Stimulated activated CD8-positive, alpha-beta memory T cell treated with anti-CD3 and anti-CD28 coated beads, Interleukin-7, amount 100 ng/mL, for 4 hours (primary cell): ENCODE data around the gene COX10.

ENCODE experiments used
- DNase-seq, 2 donors: peaks; one replicate each; pipeline ENCODE4 v3.0.0-alpha.2; 2020; ENCODE audit warnings: low read depth in 2 of 2

Gene COX10

DNA sequence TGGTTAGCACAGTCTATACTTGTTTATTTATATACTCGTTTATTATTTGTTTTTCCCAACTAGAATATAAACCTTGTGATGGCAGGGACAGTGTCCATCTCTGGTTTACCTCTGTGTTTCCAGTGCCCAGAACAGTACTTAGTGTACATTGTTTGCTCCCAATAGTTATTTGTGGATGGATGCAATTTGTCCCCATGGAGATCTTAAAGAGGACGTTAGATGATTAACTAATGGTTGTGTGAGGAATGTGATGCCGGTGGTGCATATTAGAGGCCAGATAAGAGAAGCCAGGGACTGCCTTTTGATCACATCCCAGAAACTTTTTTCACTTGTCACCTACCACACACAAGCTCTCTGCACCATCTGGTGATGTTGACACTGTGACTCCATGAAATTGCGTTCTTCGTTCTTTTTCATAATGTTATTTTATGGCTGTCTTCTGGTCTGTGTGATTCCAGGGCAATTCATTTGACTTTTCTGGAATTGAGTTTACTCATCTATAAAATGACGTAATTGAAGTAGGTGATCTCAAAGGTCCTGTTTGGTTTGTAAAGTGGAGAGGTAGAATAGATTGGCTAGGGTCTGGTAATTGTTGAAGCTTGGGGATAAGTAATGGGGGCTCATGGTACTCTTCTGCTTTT, 1.2 kb downstream of the COX10 start:
- DNase-seq: no peak

DNA sequence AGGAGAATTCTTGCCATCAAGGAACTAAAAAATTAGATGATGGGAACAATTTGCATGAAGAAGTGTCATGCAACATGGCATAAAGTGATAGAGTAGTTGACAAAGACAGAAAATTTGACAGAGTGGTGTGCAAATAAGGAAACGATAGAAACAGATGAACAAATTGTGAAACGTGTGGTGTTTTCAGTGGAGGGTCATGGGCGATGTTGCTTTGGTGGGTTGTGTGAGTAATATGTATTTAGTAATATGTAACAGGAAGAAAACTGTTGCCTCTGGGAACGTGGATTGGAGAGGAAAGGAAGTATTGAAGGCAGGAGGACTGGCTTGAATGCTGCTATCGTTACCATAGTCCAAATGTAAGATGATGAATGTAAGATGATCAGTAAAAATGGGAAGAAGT, 3.6 kb downstream of the COX10 start:
- no peak for DNase-seq

DNA sequence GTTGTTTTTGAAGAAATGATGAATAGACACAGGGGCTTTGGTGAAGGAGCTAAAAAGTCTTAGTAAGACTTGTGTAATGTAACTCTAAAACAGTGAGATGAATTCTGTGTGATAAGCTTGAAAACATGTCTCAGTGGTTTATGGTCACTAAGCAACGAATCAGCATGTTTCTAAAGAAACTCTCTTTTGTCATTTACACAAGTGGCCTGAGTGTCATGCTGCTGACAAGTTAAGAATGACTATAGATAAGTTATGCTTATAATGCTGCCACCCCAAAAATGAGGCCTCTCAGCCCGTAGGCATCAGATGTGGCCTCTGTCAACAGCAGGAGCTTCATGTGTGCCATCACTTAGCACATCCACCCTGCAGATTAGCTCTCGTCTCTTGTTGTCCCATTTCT, 8.7 kb downstream of the COX10 start:
- DNase-seq: no peak

DNA sequence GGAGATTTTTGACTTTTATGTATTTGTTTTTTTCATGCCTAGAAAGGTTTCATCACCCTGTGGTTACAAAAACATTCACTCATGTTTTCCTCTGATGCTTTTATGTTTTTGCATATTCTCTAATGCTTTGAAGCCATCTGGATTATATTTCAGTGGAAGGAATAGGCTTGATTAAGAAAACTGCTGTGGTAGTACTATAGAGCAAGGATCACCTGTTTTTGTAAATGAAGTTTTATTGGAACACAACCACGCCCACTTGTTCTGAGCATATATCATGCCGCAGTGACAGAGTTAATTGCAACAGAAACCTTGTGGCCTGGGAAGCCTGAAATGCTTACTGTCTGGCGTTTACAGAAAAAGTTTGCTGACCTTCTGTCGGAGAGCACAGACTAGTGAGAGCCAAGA, 11.5 kb downstream of the COX10 start:
- no peak for DNase-seq

DNA sequence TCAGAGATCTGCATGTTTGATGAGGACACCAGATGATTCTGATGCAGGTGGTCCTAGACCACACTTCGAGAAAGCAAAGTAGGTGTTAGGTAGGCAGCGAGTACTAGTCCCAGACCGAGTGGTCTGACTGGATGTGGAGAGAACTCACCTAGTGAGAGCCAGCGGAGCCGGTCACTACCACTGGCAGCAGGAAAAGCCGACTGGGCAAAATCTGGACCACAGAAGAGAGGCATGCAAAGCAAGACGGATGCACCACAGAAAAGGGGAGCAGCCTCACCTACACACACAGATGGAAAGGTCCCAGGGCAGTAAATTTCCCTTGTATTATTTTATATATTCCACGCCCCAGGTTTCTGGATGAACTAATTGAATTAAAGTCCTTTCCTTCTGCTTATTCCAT, 13.5 kb downstream of the COX10 start:
- DNase-seq: no peak

DNA sequence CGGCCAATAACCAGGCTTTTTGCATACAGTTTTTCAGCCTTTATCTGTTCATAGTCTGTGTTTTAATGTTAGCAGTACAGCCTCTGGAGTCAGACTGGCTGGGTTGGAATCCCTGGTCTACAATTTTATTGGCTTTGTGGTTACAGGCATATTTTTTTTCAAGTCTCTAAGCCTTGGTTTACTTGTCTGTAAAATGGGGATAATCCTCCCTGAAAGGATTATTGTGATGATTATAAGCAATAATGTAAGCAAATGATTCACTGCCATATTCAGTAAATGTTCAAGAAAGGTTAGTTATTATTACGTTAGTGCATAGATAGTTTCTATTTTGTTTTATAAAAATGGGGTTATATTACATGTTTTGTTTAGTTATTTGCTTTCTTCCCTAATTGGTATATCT, 15.7 kb downstream of the COX10 start:
- no peak for DNase-seq

DNA sequence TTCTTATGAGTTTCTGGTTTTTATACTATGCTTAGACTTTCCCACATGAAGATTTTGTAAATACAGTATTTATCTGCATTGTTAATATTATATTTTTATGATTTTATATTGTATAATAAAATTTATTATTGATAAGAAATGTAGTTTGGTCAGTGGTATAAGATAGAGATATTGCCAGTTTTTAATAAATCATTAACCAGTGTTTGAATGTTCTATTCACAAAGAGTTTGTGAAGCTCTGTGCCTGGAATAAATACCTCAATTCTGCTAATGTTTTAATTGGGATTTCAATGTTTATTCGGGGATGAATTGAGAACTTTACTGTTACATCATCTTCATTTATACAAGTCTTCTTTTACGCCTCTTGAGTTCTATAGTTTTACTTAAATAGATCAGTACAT, 16.9 kb downstream of the COX10 start:
- DNase-seq: no peak

DNA sequence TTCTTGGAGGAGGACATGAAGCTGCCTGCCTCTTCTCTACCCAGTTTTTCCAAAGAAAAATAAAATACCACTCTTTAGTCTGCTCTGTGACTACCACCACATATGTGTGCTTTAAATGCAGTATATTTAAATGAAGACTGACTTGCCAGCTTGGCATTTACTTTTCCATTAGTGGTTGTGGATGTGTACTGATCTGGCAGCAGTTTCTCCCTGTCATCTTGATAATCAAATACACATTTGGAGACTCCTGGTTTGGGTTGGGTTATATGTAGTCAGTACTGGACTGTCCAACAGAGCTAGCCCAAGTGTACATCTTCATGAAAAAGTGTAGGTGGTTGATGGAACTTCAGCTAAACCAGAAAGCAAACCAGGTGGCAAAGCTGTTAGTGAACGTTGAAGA, 19.9 kb downstream of the COX10 start:
- no peak for DNase-seq

DNA sequence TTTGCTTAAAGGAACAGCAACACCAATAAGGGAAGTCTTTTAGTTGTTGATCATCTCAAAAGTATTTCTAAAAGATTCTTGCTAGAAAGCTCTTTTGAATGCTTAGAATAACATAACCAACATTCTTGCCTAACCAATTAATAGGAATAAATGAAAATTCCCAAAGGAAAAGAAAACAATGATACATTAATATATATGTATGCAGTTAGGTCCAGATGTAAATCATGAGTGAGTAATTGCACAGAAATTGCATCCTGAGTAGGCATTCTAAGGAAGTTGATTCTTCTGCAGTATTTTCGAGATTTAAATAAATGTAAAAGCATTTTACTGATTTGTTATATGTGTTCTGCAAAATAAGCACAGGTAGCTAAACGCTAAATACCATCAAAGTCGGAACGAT, 22.1 kb downstream of the COX10 start:
- DNase-seq: no peak

DNA sequence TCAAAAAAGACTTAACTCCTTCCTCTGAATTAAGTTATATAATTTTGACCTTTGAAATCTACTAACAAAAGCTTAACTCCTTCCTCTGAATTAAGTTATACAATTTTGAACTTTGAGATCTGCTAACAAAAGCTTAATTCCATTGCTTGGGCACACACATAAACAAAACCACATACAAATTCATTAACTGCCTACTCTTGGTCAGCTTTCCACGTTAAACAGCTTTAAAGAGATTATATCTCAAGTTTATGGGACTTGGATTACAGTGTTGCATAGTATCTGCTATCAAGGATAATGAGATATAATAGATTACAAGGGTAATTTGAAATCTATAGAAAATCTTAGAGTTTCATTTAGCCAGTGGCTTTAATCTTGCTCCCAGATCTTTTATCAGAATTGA, 23.5 kb downstream of the COX10 start:
- DNase-seq: no peak

DNA sequence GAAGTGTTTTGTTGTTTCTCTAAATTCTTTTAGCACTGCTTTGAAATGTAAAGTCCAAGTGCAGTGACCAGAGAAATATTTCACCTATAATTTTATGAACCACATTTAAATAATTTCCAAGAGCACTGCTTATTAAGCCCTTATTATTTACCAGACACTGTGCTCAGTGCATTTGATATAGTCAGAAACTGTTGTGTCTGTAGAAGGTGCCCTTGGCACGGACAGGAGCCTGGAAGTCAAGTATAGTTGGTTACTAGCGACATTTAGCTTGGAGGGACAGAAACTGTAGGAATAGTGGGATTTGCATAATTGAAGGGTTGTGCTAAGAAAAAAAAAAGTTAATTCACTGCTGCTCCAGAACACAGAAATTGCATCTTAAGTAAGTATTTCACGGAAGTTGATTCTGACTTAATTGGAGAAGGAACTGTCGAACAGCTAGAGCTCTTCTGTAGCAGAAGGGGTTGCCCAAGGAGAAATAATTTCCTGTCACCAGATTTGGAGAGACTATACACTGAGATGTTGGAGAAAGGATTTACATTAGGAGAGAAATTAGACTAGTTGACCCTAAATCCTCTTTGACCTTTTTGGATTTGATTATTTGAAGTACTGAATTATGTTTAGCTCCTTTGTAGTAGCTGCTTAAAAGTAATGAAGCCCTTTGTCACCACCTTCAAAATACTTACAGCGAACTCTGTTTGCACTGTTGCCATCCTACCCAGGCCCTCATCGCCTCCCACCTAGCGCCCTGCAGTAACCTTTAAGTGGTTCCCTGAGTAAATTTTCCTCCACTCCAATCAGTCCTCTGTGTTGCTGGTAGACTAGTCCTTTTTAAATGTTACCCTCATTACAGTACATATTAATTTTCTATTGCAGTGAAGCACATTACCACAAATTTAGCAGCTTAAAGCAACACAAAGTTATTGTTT, 25.6 kb downstream of the COX10 start:
- DNase-seq: no peak

DNA sequence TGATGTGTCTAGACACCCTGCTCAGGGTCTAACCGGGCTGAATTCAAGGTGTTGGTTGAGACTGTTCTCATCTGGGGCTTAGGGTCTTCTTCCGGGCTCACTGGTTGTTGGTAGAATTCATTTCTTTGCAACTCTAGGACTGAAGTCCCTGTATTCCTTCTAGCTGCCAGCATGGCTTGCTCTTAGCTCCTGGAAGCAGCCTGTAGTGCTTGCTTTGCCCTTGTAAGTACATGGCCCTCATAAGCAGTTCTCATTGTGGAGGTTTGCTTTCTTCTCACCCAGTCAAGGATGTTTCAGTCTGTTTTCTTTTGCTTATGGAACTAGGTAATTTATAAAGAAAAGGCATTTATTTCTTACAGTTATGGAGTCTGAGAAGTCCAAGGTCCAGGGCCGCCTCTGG, 26.3 kb downstream of the COX10 start:
- DNase-seq: no peak

DNA sequence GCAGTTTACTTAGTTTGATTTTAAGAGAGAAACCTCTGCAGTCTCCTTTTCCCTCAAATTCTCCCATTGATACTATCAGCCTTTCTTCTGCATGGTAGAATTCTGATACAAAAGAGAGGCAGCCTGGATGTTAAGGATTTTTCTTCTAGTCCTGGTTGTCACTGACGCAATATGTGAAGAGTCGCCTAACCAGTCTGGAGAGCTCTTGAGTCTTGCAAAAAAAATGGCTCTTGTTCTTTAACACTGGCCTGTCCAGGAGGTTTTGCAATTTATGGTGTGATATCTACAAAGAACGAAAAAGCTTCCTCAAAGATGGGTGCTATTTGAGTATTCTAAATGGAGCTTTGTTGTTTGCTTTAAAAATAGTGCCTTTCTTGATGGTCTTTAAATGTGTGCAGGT, 28.9 kb downstream of the COX10 start:
- no peak for DNase-seq

DNA sequence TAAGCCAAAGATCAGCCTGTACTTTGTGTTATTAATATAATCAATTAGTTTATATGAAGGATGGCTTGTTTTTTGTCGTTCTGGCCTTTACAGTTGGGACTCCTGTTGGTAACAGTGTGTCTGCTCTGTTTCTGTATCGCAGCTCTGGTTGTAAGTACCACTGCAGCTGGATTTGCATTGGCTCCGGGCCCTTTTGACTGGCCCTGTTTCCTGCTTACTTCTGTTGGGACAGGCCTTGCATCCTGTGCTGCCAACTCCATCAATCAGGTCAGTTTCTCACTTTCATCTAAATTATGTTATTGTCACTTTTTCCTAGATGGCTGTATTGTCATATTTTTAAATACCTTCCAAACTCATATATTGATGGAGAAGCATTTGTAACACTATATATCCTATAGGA, 32.7 kb downstream of the COX10 start:
- no peak for DNase-seq

DNA sequence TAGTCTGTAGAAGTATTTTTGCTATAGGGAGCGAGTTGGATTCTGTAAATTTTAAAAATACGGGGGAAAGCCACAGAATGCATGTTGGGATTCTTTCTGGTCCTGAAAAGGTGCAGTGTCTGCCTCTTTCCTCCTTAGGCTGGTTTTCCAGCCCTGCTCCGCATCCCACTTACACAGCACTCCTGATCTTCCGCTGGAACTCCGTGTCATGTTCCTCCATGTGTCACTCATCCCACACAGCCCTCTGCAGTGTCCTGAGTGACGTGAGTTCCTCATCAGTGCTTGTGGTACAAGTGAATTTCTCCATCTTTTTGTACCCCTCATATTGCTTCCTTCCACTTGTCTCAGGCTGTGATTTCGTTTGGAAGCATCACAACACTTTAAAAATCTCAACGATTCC, 34.5 kb downstream of the COX10 start:
- no peak for DNase-seq

DNA sequence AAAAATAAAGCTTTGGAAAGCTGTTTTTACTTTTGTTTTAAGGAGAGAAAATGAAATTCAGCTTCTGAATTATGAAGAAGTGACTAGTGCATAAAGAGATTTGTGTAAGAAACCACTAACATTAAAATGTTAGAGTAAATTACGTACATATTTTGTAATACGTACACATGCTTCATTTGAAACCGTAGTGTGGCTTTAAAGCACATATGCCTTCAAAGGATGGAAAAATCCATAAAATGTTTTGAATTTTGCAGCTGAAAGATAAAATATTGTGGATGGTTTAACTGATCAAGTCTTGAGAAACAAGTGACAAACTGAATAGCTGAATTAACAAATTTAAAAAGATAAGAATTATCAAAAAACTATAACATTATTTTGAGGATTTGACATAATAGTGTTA, 35.4 kb downstream of the COX10 start:
- DNase-seq: no peak

DNA sequence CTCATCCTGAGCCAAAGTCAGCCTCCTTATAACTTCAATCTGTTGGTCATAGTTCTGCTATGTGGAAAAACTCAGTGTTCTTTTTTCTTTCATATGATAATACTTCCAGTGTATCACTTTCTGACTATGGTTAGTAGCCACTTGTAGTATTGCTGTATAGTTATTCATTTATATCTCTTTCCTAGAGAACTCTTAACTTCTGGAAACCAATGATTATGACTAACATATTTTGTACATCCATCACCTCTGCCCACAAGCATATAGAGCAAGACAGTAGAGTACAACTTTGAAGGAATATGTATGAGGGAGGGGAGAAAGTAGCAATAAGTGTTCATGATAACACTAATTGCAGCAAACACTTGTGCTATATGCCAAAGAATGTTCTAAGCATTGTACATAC, 38.6 kb downstream of the COX10 start:
- no peak for DNase-seq

DNA sequence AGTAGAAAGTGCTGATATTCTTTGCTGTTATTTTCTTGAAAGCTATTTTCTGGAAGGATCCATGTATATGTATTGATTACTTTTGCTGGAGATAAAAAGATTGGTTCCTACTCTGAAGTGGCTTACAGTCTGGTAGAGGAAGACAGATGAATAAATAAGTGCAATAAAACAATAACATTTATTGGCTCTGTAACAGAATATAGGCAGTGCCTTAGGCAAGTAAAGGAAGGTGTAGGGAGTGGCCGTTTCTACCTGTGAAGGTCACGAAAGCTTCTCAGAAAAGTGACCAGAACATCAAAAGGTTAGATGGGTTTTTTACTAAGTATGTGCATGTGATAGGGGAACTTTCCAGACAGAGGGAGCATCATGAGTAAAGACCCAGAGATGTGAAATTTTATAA, 43.1 kb downstream of the COX10 start:
- DNase-seq: no peak

DNA sequence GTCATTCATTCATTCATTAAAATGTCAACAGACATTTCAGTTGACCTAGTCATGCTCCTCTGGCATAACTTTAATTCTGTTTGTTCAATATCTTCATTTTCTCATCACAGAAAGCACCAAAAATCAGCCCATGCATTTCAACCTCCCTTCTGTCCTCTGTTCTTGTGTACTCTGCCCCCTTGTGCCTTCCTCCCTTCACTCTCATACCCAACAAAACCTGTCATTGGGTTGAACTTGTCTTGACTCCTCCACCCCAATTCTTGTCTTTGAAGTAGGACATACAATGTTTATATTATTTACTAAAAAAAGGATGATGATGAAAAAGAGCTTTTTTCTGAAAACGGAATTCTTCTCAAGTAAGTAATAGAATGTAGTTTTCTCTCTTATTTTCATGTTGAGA, 43.8 kb downstream of the COX10 start:
- DNase-seq: no peak

DNA sequence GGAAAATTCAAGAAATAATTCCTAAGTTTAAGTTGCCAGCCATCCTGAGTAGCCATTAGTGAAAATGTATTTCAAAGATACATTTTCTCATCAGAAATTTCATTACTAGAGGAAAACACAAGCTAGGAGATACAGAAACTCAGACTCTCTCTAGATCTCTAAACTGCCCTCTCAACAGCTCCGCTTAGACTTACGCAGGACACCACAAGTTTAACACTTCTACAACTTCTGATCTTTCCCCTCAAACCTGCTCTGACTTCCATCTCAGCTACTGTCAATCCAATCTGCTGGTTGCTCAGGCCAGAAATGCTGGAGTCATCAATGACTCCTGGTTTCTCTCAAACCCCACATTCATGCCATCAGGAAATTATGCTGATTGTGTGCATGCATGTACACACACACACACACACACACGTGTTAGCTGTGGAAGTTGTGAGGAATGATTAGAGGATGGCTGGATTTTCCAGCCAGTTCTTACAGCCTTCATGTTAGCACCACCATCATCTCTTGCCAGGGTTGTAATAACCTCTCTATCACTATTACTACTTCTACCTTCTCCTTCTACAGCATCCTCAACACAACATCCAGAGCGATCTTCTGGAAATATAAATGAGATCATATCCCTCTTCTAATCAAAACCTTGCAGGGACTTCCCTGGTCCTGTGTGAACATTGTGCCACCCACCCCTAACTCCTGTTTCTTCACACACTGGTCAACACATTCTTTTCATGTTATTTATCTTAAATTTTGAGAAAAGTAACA, 47.1 kb downstream of the COX10 start:
- no peak for DNase-seq

DNA sequence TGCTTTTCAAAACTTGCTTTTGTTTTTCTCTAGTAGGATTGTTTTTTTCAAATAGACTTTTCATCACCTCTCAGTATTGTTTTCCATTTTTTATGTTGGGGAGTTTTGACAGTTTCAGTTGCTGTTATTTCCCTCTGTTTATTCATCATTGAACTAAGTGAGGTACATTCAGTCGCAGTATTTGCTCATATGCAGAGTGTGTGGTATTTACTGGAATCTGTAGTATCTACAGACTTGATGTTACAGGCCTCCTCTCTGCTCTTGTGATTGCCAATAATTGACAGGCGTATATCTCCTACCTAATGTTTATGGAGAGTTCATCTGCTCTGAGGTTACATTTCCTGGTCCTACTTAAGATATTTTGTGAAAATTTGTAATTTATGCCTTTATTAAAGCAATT, 49.6 kb downstream of the COX10 start:
- DNase-seq: no peak

DNA sequence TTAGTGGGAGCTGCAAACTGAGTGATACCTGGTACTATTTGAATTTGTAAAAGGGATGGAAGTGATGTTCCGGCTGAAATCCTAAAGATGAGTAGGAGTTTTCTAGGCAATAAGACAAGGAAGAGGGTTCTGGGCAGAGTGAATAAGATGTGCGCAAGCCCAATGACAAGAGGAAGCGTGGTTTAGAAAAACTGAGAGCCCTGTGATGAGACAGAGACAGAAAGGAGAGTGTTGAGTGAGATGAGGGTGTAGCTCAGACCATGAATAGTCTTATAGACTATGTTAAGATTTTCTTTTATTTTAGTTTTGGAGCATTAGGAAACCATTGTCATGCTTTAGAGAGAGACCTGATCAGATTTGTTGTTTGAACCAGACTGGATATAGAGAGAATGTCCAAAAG, 50.2 kb downstream of the COX10 start:
- no peak for DNase-seq

DNA sequence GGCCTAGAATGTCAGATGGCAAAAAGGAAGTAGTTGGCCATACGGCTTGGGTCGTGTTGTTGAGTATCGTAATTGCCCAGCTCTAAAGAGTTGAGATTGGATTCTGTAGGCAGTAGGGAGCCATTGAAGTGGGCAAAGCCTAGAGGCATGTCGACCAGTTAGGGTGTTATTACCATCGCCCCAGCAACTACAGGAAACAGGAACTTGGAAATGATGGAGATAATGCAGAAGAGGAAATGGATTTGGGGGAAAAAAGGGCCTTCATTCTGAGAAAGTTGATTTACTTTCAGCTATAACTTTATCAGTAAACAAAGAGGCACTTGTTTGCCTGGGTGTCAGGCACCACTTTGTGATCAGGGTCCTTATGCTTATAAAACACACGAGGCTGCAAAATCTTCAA, 52.6 kb downstream of the COX10 start:
- DNase-seq: no peak
